Coronary artery (tissue), 2 donors: ENCODE data around the gene GET3.

Experiments
- DNase-seq: peaks from one replicate; pipeline ENCODE4 v3.0.0-alpha.2; 2017; ENCODE audit warnings: low spot score
- H3K27ac ChIP-seq, 2 donors: fragments of 200-600 bp; sonication (generic); one replicate each; pipeline ENCODE4 v1.5.1; 2016 to 2019
- H3K4me3 ChIP-seq: fragments of 200-600 bp; sonication (generic); 2 replicates; pipeline ENCODE4 v1.5.1; 2016; ENCODE audit warnings: mild to moderate bottlenecking, moderate library complexity
- TF ChIP-seq, protein P1 (sequence below): fragments of 200-600 bp; sonication (generic); IDR thresholded peaks from one replicate; pipeline ENCODE4 v1.5.1; 2019; ENCODE audit warnings: antibody characterized with exemption

The GET3 gene

DNA sequence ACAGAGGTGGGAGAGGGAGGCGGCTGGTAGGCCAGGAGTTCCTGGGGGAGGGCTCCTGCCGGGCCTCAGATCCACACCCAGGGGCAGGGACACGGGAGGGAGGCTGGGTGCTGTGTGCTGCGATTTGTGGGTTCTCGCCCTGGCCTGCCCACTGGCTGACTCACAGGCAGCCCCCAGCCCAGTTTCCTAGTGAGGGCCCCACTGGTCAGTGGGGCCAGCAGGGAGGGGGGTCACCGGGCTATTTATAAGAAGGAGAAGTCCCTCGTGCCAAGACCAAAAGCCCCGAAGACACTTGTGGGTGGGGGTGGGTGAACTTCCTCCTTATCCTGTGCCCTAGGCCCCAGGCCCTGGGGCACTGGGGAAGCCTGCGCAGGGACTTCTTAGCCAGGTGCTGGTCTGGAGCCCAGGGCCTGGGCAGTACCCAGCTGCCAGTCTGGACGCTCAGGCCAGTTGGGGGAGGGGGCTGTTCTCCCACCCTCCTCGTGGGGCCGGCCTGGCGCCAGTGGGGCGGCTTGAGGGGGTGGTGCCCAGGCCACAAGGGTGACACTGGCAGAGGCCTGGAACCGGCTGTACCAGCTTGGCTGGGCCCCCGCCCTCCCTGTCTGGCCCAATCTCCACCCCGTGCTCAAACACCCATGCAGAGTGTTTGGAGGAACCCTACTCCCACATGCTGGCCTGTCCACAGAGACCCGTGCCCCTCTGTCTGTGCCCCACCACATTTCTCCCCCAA lies 49.0 kb downstream of the GET3 start:
- TF ChIP-seq, protein P1, sequence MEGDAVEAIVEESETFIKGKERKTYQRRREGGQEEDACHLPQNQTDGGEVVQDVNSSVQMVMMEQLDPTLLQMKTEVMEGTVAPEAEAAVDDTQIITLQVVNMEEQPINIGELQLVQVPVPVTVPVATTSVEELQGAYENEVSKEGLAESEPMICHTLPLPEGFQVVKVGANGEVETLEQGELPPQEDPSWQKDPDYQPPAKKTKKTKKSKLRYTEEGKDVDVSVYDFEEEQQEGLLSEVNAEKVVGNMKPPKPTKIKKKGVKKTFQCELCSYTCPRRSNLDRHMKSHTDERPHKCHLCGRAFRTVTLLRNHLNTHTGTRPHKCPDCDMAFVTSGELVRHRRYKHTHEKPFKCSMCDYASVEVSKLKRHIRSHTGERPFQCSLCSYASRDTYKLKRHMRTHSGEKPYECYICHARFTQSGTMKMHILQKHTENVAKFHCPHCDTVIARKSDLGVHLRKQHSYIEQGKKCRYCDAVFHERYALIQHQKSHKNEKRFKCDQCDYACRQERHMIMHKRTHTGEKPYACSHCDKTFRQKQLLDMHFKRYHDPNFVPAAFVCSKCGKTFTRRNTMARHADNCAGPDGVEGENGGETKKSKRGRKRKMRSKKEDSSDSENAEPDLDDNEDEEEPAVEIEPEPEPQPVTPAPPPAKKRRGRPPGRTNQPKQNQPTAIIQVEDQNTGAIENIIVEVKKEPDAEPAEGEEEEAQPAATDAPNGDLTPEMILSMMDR, result no peak
- H3K4me3 ChIP-seq, result peak overlapping the region; percentile 28
- peak; percentile 89 for DNase-seq
- H3K27ac ChIP-seq, result peak overlapping the region; percentile 97 to 99

DNA sequence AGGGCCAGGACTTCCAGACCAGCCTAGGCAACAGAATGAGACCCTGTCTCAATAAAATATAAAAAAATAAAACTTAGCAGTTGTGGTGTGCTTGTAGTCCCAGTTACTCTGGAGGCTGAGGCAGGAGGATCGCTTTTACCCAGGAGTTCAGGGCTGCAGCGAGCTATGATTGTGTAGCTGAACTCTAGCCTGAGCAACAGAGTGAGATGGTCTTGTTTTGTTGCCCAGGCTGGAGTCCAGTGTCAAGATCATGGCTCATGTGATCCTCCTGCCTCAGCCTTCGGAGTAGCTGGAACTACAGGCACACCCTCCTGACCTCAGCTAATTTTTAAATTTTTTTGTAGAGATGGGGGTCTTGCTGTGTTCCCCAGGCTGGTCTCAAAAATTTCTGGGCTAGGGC lies 49.7 kb downstream of the GET3 start:
- no peak for DNase-seq
- TF ChIP-seq, protein P1, result no peak
- H3K27ac ChIP-seq, result peak overlapping the region; percentile 97 to 99
- no peak overlapping the region for H3K4me3 ChIP-seq

DNA sequence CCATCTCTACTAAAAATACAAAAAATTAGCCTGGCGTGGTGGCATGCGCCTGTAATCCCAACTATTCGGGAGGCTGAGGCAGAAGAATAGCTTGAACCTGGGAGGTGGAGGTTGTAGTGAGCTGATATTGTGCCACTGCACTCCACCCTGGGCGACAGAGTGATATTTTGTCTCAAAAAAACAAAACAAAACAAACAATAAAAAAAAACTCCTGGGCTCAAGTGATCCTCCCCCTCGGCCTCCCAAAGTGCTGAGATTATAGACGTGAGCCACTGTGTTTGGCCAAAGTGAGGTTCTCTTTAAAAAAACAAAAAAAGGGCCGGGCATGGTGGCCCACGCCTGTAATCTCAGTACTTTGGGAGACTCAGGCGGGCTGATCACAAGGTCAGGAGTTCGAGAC lies 50.2 kb downstream of the GET3 start:
- Histone ChIP-seq H3K27ac (peak overlapping the region; percentile 97 to 99), H3K4me3 (no peak overlapping the region)
- TF ChIP-seq, protein P1, result no peak
- no peak for DNase-seq

DNA sequence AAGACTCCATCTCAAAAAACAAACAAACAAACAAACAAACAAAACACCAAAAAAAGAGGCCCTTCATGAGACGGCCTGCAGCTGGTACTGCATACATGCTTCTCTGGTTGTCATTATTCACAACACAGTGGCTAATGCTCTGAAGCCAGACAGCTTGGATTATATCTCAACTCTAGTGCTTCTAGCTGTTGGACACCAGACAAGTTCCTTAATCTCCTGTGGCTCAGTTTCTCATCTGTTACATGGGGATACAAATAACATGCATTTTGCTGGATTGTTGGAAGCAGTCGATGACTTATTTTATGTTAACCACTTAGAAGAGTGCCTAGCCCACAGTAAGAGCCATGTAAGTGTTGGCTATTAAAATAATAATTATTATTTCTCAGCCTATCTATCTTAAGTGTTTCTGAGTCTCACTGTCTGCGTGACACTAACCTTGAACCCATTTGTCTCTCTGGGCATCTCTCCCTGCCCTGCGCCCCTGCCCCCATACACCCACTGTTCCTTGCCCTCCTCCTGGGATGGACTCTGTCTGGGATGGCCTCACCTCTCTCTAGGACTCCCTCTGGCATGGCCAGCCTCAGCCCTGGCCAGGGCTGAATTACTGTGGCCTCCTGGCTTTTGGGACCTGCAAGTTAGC lies 50.9 kb downstream of the GET3 start:
- TF ChIP-seq, protein P1, result no peak
- DNase-seq, result no peak
- H3K4me3 ChIP-seq, result peak overlapping the region; percentile 97
- peak overlapping the region; percentile 97 to 99 for H3K27ac ChIP-seq

DNA sequence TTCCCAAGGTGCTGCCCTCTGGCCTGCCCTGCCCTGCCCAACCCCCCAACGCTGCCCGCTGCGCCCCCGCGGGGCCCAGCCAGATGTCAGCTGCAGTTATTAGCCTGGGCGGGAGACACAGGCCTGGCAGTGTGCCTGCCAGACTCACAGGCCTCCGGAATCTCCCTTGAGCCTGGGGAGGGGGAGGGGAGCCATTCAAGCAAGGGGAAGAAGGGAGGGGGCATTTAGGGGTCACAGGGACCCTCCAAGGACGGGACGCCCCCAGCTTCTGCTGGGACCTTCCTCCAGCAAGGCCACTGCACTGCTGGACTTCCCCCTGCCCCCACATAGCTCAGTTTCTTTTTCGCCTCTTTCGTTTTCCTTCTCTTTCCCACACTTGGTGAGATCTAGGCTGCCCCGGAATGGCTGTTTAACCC lies 51.4 kb downstream of the GET3 start:
- Histone ChIP-seq H3K4me3 (peak overlapping the region; percentile 97), H3K27ac (peak overlapping the region; percentile 97 to 99)
- peak; percentile 90 for DNase-seq
- TF ChIP-seq, protein P1, result no peak

DNA sequence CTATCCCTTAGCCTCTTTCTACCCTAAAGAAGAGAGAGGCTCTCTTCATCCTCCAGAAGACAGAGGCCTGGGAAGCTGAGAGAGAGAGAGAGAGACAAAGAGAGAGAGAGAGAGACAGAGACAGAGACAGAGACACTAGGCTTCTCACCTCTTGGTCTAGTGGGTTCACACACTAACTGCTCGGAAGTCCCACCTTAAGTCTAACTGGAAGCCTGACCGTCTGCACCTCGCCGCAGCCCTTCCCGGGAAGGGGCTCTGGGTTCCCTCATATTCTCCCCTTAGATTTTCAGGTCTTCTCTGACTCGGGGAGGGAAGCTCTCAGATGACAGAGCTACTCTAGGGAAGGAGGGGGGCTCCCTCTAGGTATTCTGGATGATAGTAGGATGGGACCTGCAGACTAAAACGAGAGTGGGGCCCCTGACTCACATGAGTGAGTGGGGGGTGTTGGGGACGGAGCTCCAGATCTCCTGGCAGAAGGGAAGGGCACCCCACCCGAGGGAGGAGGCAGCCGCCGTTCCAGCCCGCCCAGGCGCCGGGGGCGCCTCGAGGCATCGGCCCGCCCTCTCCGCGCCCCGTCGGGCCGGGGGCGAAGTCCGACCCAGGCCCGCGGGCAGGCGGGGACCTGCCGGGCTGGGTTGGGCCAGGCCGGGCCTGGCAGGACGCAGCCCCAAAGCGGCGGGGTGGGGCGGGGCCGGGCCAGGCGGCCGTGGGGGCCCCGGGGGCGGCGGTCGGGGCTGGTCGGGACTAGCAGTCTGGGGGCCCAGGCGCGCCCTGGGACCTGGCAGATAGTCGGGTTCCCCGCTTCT lies 52.0 kb downstream of the GET3 start:
- no peak for DNase-seq
- peak overlapping the region; percentile 97 for H3K4me3 ChIP-seq
- TF ChIP-seq, protein P1, result no peak

More for the DNA sequence above, 52.0 kb downstream of the GET3 start:
- peak overlapping the region; percentile 97 to 99 for H3K27ac ChIP-seq
